Neural progenitor cell (in vitro differentiated cells): ENCODE results near the gene ANKRD50. TPM values are rescaled to one million over a fixed set of nuclear protein-coding genes. Genes with fewer than 3 reads are reported as not detected.

ENCODE experiments used
- DNase-seq: peaks from one replicate; pipeline ENCODE4 v3.0.0-alpha.2; 2016; ENCODE audit warnings: low spot score
- H2AFZ ChIP-seq: fragments of 200-600 bp; sonication (generic); replicated peaks from 2 replicates; pipeline ENCODE4 v1.6.1; 2016; ENCODE audit warnings: antibody characterized with exemption
- H3F3A ChIP-seq: fragments of 200-600 bp; sonication (generic); 2 replicates; pipeline ENCODE4 v1.6.1; 2016; ENCODE audit warnings: antibody characterized with exemption, low read depth
- H3K27ac ChIP-seq: fragments of 200-600 bp; sonication (generic); 2 replicates; pipeline ENCODE4 v1.5.1; 2016; ENCODE audit warnings: mild to moderate bottlenecking
- H3K27me3 ChIP-seq: fragments of 200-600 bp; sonication (generic); 2 replicates; pipeline ENCODE4 v1.6.1; 2016; ENCODE audit warnings: mild to moderate bottlenecking, moderate library complexity
- H3K36me3 ChIP-seq: fragments of 200-600 bp; sonication (generic); 2 replicates; pipeline ENCODE4 v1.5.1; 2016
- H3K4me1 ChIP-seq: fragments of 200-600 bp; sonication (generic); 2 replicates; pipeline ENCODE4 v1.6.1; 2016; ENCODE audit warnings: mixed run types
- H3K4me2 ChIP-seq: fragments of 200-600 bp; sonication (generic); 2 replicates; pipeline ENCODE4 v1.6.1; 2016
- H3K4me3 ChIP-seq: fragments of 200-600 bp; sonication (generic); 2 replicates; pipeline ENCODE4 v1.5.1; 2016
- H3K79me2 ChIP-seq: fragments of 200-600 bp; sonication (generic); 2 replicates; pipeline ENCODE4 v1.6.1; 2016; ENCODE audit warnings: low read depth
- H3K9ac ChIP-seq: fragments of 200-600 bp; sonication (generic); 2 replicates; pipeline ENCODE4 v1.6.1; 2016
- H3K9me3 ChIP-seq: fragments of 200-600 bp; sonication (generic); 2 replicates; pipeline ENCODE4 v1.5.1; 2016; ENCODE audit warnings: low read depth
- H4K20me1 ChIP-seq: fragments of 200-600 bp; sonication (generic); 2 replicates; pipeline ENCODE4 v1.6.1; 2016; ENCODE audit warnings: low read depth
- H3K27ac Mint-ChIP-seq: 3 replicates; pipeline ENCODE4 v1.8.0; 2021; ENCODE audit warnings: mixed read lengths
- H3K27me3 Mint-ChIP-seq: 2 replicates; pipeline ENCODE4 v1.8.0; 2022; ENCODE audit warnings: low read depth, mild to moderate bottlenecking, inconsistent platforms, moderate library complexity, mixed read lengths; ENCODE audit not compliant: insufficient read depth
- H3K36me3 Mint-ChIP-seq: 3 replicates; pipeline ENCODE4 v1.8.0; 2021; ENCODE audit warnings: mixed read lengths
- H3K4me1 Mint-ChIP-seq: 3 replicates; pipeline ENCODE4 v1.8.0; 2021; ENCODE audit warnings: mixed read lengths
- H3K4me3 Mint-ChIP-seq: 3 replicates; pipeline ENCODE4 v1.8.0; 2021; ENCODE audit warnings: mild to moderate bottlenecking, moderate library complexity, mixed read lengths
- H3K9me3 Mint-ChIP-seq: 3 replicates; pipeline ENCODE4 v1.8.0; 2020; ENCODE audit warnings: mixed read lengths
- EZH2 ChIP-seq: fragments of 200-600 bp; sonication (generic); IDR thresholded peaks from 2 replicates; pipeline ENCODE4 v1.6.1; 2017; ENCODE audit warnings: antibody characterized with exemption, mild to moderate bottlenecking, moderate library complexity
- EZH2phosphoT487 ChIP-seq: fragments of 200-600 bp; sonication (generic); IDR thresholded peaks from 2 replicates; pipeline ENCODE4 v1.6.1; 2017; ENCODE audit warnings: antibody characterized with exemption
- total RNA-seq: library from RNA; depleted of rRNA; stranded (reverse); fragments of >200 nt; gene quantifications from 2 replicates; pipeline ENCODE4 v1.2.3, GENCODE V29; 2015; ENCODE audit warnings: low replicate concordance
- TF ChIP-seq, protein P1 (sequence below): fragments of 200-600 bp; sonication (generic); IDR thresholded peaks from 2 replicates; pipeline ENCODE4 v1.5.1; 2017; ENCODE audit warnings: antibody characterized with exemption, mild to moderate bottlenecking

ANKRD50 gene
- total RNA-seq, 1 donor from 2014 or later: 47.5 TPM

DNA sequence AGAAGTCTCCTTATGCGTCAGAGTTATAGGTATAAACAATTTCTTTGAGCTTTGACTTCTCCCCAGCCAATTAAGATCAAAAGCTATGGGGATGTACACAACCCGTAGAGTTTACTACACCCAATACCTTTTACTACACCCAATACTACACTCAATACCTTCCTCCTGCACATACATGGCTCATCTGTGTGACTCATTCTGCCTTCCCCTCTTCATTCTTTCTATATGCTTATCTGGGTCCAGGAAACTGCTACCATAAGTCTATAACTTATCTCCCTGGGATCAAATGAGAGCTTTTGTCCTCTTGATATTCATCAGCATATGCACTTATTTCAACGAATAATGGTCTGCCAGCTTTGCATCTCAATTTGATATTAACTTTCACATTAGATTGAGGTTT, 28.2 kb downstream of the ANKRD50 start:
- H3K27ac ChIP-seq: no peak overlapping the region
- peaks cover 98% of the 10 kb centered on the region for H3K79me2 ChIP-seq
- H3K4me1 ChIP-seq: peaks cover 20% of the 10 kb centered on the region
- H3F3A ChIP-seq: peaks cover 8% of the 10 kb centered on the region
- peaks cover 31% of the 10 kb centered on the region for H3K9me3 Mint-ChIP-seq
- peaks cover 7% of the 10 kb centered on the region for H3K4me1 Mint-ChIP-seq
- H3K27me3 ChIP-seq: no peaks in the 10 kb centered on the region
- H3K4me3 Mint-ChIP-seq: no peak overlapping the region
- H4K20me1 ChIP-seq: peaks cover under 1% of the 10 kb centered on the region
- TF ChIP-seq, protein P1, sequence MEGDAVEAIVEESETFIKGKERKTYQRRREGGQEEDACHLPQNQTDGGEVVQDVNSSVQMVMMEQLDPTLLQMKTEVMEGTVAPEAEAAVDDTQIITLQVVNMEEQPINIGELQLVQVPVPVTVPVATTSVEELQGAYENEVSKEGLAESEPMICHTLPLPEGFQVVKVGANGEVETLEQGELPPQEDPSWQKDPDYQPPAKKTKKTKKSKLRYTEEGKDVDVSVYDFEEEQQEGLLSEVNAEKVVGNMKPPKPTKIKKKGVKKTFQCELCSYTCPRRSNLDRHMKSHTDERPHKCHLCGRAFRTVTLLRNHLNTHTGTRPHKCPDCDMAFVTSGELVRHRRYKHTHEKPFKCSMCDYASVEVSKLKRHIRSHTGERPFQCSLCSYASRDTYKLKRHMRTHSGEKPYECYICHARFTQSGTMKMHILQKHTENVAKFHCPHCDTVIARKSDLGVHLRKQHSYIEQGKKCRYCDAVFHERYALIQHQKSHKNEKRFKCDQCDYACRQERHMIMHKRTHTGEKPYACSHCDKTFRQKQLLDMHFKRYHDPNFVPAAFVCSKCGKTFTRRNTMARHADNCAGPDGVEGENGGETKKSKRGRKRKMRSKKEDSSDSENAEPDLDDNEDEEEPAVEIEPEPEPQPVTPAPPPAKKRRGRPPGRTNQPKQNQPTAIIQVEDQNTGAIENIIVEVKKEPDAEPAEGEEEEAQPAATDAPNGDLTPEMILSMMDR: no peak
- no peak for TF ChIP-seq EZH2phosphoT487
- TF ChIP-seq EZH2: no peak
- no peak overlapping the region for H3K9ac ChIP-seq
- no peak overlapping the region for H3K4me3 ChIP-seq
- peaks cover 12% of the 10 kb centered on the region for H3K36me3 ChIP-seq
- H3K9me3 ChIP-seq: peaks cover 5% of the 10 kb centered on the region
- DNase-seq: no peak
- H3K36me3 Mint-ChIP-seq: peaks cover 58% of the 10 kb centered on the region
- peaks cover 2% of the 10 kb centered on the region for H3K27me3 Mint-ChIP-seq
- no peak overlapping the region for H2AFZ ChIP-seq
- H3K4me2 ChIP-seq: no peak overlapping the region
- no peak overlapping the region for H3K27ac Mint-ChIP-seq

DNA sequence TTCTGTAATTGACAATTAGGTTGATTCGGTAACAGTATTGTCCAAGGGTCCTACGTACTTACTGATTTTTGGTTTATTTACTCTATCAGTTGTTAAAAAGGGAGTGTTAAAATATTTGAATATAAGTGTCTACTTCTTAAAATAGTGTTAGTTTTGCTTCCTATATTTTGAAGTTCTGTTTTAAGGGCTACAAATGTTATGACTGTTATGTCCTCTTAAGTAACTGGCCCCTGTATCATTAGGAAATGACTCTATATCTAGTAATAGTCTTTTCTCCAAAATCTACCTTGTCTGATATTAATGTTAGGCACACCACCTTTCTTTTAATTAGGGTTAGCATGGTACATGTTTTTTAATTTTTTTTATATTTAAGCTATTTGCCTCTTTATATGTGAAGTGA, 30.1 kb downstream of the ANKRD50 start:
- no peak for DNase-seq
- H3K4me1 ChIP-seq: peaks cover 20% of the 10 kb centered on the region
- no peaks in the 10 kb centered on the region for H3K27me3 ChIP-seq
- no peak for TF ChIP-seq EZH2
- TF ChIP-seq, protein P1: no peak
- no peak for TF ChIP-seq EZH2phosphoT487
- no peak overlapping the region for H3K4me3 ChIP-seq
- no peak overlapping the region for H2AFZ ChIP-seq
- peaks cover 8% of the 10 kb centered on the region for H3F3A ChIP-seq
- H3K4me3 Mint-ChIP-seq: no peak overlapping the region
- peaks cover 7% of the 10 kb centered on the region for H3K4me1 Mint-ChIP-seq
- peaks cover 2% of the 10 kb centered on the region for H3K27me3 Mint-ChIP-seq
- no peaks in the 10 kb centered on the region for H3K9me3 ChIP-seq
- peaks cover 17% of the 10 kb centered on the region for H3K36me3 ChIP-seq
- H3K9ac ChIP-seq: no peak overlapping the region
- H4K20me1 ChIP-seq: peaks cover 4% of the 10 kb centered on the region
- H3K79me2 ChIP-seq: peaks cover 96% of the 10 kb centered on the region
- peaks cover 45% of the 10 kb centered on the region for H3K36me3 Mint-ChIP-seq
- H3K27ac ChIP-seq: no peak overlapping the region
- H3K27ac Mint-ChIP-seq: no peak overlapping the region
- H3K9me3 Mint-ChIP-seq: peaks cover 16% of the 10 kb centered on the region
- H3K4me2 ChIP-seq: no peak overlapping the region

DNA sequence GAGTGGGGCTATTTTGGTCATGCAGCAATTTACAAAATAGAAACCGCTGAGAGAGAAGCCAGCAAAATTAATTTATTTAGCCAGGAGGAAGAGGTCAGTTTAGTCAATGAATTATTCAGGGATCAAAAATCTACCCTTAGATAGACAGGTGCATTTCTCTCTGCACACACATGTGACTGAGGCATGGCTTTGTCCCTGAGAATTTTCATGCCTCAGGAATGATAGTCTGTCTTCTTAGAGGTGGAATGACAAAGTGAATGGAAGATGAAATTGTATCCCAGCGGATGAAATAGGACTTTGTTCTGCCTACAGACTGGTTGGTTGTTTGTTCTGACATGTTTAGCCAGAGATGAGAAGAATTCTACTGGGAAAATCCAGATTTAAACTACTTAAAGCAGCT, 46.0 kb downstream of the ANKRD50 start:
- TF ChIP-seq EZH2 (no peak), EZH2phosphoT487 (no peak)
- TF ChIP-seq, protein P1: no peak
- H3K27ac Mint-ChIP-seq: no peak overlapping the region
- peaks cover 18% of the 10 kb centered on the region for H3K36me3 ChIP-seq

More for the DNA sequence above, 46.0 kb downstream of the ANKRD50 start:
- no peak overlapping the region for H3K9ac ChIP-seq
- no peak overlapping the region for H3K4me3 ChIP-seq
- H3K4me2 ChIP-seq: no peak overlapping the region
- no peaks in the 10 kb centered on the region for H3K27me3 ChIP-seq
- H2AFZ ChIP-seq: no peak overlapping the region
- H4K20me1 ChIP-seq: no peaks in the 10 kb centered on the region
- H3K27ac ChIP-seq: peak overlapping the region; percentile 43
- Mint-ChIP-seq H3K4me3 (no peak overlapping the region), H3K9me3 (no peaks in the 10 kb centered on the region), H3K36me3 (peaks cover 32% of the 10 kb centered on the region), H3K27me3 (no peaks in the 10 kb centered on the region), H3K4me1 (no peaks in the 10 kb centered on the region)
- H3K9me3 ChIP-seq: no peaks in the 10 kb centered on the region
- H3F3A ChIP-seq: no peaks in the 10 kb centered on the region
- DNase-seq: no peak
- H3K4me1 ChIP-seq: no peaks in the 10 kb centered on the region
- H3K79me2 ChIP-seq: peaks cover 21% of the 10 kb centered on the region
